HepG2 (cell line): ENCODE results near the gene CCDC85C. TPM values are rescaled to one million over a fixed set of nuclear protein-coding genes. Genes with fewer than 3 reads are reported as not detected.

Experiments used
- ADNP ChIP-seq: sonication (generic); formaldehyde crosslinking; IDR thresholded peaks from 2 replicates; pipeline ENCODE4 v1.4.0; 2020; ENCODE audit warnings: missing genetic modification reagents
- BRCA1 ChIP-seq: sonication (generic); formaldehyde crosslinking; IDR thresholded peaks from 2 replicates; pipeline ENCODE4 v1.4.0; 2020; ENCODE audit warnings: missing genetic modification reagents
- ESRRA ChIP-seq: sonication (generic); formaldehyde crosslinking; IDR thresholded peaks from 2 replicates; pipeline ENCODE4 v1.5.1; 2020; ENCODE audit warnings: mild to moderate bottlenecking, low read depth, missing genetic modification reagents
- FOXM1 ChIP-seq: sonication (generic); formaldehyde crosslinking; IDR thresholded peaks from 2 replicates; pipeline ENCODE4 v1.5.0; 2020; ENCODE audit warnings: missing genetic modification reagents
- HIVEP1 ChIP-seq: sonication (generic); formaldehyde crosslinking; IDR thresholded peaks from 2 replicates; pipeline ENCODE4 v1.4.0; 2020; ENCODE audit warnings: mild to moderate bottlenecking, missing genetic modification reagents
- HMGXB4 ChIP-seq, 2 experiments: sonication (generic) in 1 of 2; formaldehyde crosslinking in 1 of 2; IDR thresholded peaks; 2 replicates each; pipeline versions ENCODE4 v1.4.0 to v1.6.1; 2018 to 2020; ENCODE audit warnings: missing genetic modification reagents in 2 of 2, borderline replicate concordance in 1 of 2, low read depth in 1 of 2, mild to moderate bottlenecking in 1 of 2, missing biosample characterization in 1 of 2
- POLR2AphosphoS2 ChIP-seq: IDR thresholded peaks from 2 replicates; pipeline ENCODE4 v1.6.1; 2011; ENCODE audit warnings: low read depth, low read length, improper control_type of control experiment
- RBM22 ChIP-seq: fragments of 200-400 bp; formaldehyde crosslinking; optimal IDR thresholded peaks from 2 replicates; pipeline ENCODE3; 2017; ENCODE audit warnings: mild to moderate bottlenecking, low read length, moderate library complexity
- SNRNP70 ChIP-seq: fragments of 200-400 bp; formaldehyde crosslinking; IDR thresholded peaks from 2 replicates; pipeline ENCODE4 v1.6.1; 2017; ENCODE audit warnings: mild to moderate bottlenecking, low read depth, low read length, moderate library complexity
- TBL1XR1 ChIP-seq: fragments of 150-350 bp; IDR thresholded peaks from 2 replicates; pipeline ENCODE4 v1.6.1; 2014; ENCODE audit warnings: borderline replicate concordance, low read length; ENCODE audit not compliant: partially characterized antibody
- ZBTB39 ChIP-seq: sonication (generic); formaldehyde crosslinking; IDR thresholded peaks from 2 replicates; pipeline ENCODE4 v1.5.0; 2020; ENCODE audit warnings: missing genetic modification reagents
- ZNF333 ChIP-seq: sonication (generic); formaldehyde crosslinking; IDR thresholded peaks from 2 replicates; pipeline ENCODE4 v1.4.0; 2020; ENCODE audit warnings: mild to moderate bottlenecking, missing genetic modification reagents, borderline replicate concordance
- ZNF407 ChIP-seq: sonication (generic); formaldehyde crosslinking; IDR thresholded peaks from one replicate; pipeline ENCODE4 v1.5.1; 2020; ENCODE audit warnings: mild to moderate bottlenecking, missing genetic modification reagents; ENCODE audit errors: not compliant biosample characterization
- ZNF451 ChIP-seq: sonication (generic); formaldehyde crosslinking; IDR thresholded peaks from 2 replicates; pipeline ENCODE4 v1.5.0; 2020; ENCODE audit warnings: mild to moderate bottlenecking, missing genetic modification reagents
- ZNF501 ChIP-seq: sonication (generic); formaldehyde crosslinking; IDR thresholded peaks from 2 replicates; pipeline ENCODE4 v1.5.1; 2020; ENCODE audit warnings: mild to moderate bottlenecking, moderate library complexity, missing genetic modification reagents
- ZNF546 ChIP-seq: sonication (generic); formaldehyde crosslinking; conservative IDR thresholded peaks from 2 replicates; pipeline ENCODE4 v1.8.1; 2023; ENCODE audit warnings: mild to moderate bottlenecking, missing genetic modification reagents
- polyA plus RNA-seq, 8 experiments: library from polyadenylated mRNA; depleted of rRNA in 3 of 8; stranded (reverse) in 7 of 8; unstranded in 1 of 8; fragments of >200 nt; fragmentation: Illumina TruSeq in 4 of 8; extraction: Trizol in 4 of 8; gene quantifications; 2 replicates each; pipeline versions ENCODE4 v1.2.1 to v1.2.3, GENCODE V29; 2011 to 2016; ENCODE audit warnings: low read depth in 4 of 8, missing spikeins in 1 of 8, mixed read lengths in 1 of 8; ENCODE audit not compliant: insufficient read depth in 1 of 8
- total RNA-seq, 5 experiments: library from RNA; depleted of rRNA; stranded (reverse); fragments of >200 nt; fragmentation: Illumina TruSeq; extraction: Trizol; gene quantifications; 2 replicates each; pipeline ENCODE4 v1.2.3, GENCODE V29; 2016; ENCODE audit warnings: low read depth in 1 of 5

The CCDC85C gene
- total and polyA plus RNA-seq, 2 of the 13 experiments (the other 11 are each of a cell fraction or from before 2014, with no cell fraction given): 18.8 to 43.8 TPM

GRCh38 chr14:99603471-99604277 is at the start of gene CCDC85C (continued):
- TF ChIP-seq ZNF407 (CRISPR knock-in tag): no peak
- TF ChIP-seq ZNF451 (CRISPR knock-in tag): peak; percentile 99
- no peak for TF ChIP-seq ZNF501
- TF ChIP-seq SNRNP70: no peak
- peak; percentile 99 for TF ChIP-seq ZNF546 (CRISPR knock-in tag)
- TF ChIP-seq TBL1XR1: no peak
- TF ChIP-seq ESRRA (CRISPR knock-in tag): peak; percentile 30; the same call in 1 of the 2 replicates
- no peak; the same call in 1 of the 2 replicates for TF ChIP-seq HIVEP1 (CRISPR knock-in tag)
- TF ChIP-seq ZNF333 (CRISPR knock-in tag): peak; percentile 81; the same call in 1 of the 2 replicates
- peak; percentile 89 for TF ChIP-seq FOXM1
- TF ChIP-seq POLR2AphosphoS2: no peak
- TF ChIP-seq BRCA1 (CRISPR knock-in tag): peak; percentile 81; the same call in 1 of the 2 replicates
- peak; percentile 36 to 52; a peak in 1 of 4 replicates for TF ChIP-seq HMGXB4 (CRISPR knock-in tag; IDR thresholded peaks at IDR 0.05; ENCODE audit: borderline replicate concordance in 1 of 2, low read depth in 1 of 2)
- TF ChIP-seq ADNP (CRISPR knock-in tag): no peak
- peak; percentile 49; the same call in 1 of the 2 replicates for TF ChIP-seq ZBTB39
- TF ChIP-seq RBM22: no peak
